Inferior parietal cortex (tissue), 1 donor: Measurements from ENCODE around the gene FAM78A.
A peak's percentile ranks its signal among the peaks of the same experiment; 100 is the strongest.

ENCODE experiments used
- DNase-seq: peaks from one replicate; pipeline ENCODE4 v3.0.0-alpha.2; 2016; ENCODE audit errors: extremely low spot score

Gene FAM78A

GRCh38 chr9:131302244-131303075 is 26.1 kb upstream of the FAM78A start:
- no peak for DNase-seq

- no peak for DNase-seq
Observed at GRCh38 chr9:131300444-131300843, 24.1 kb upstream of the FAM78A start.

- no peak for DNase-seq
Observed at GRCh38 chr9:131299961-131300347, 23.6 kb upstream of the FAM78A start.

GRCh38 chr9:131299346-131299960 is 23.1 kb upstream of the FAM78A start:
- DNase-seq: no peak

- DNase-seq: no peak
Observed at GRCh38 chr9:131298816-131299215, 22.5 kb upstream of the FAM78A start.

GRCh38 chr9:131298341-131298740 is 22.0 kb upstream of the FAM78A start:
- DNase-seq: no peak

- no peak for DNase-seq
Observed at GRCh38 chr9:131297903-131298302, 21.6 kb upstream of the FAM78A start.

GRCh38 chr9:131296906-131297500 is 20.7 kb upstream of the FAM78A start:
- DNase-seq: no peak

- DNase-seq: no peak
Observed at GRCh38 chr9:131296460-131296859, 20.1 kb upstream of the FAM78A start.

GRCh38 chr9:131292937-131293336 is 16.6 kb upstream of the FAM78A start:
- no peak for DNase-seq

GRCh38 chr9:131291795-131292315 is 15.5 kb upstream of the FAM78A start:
- no peak for DNase-seq

GRCh38 chr9:131290767-131291370 is 14.6 kb upstream of the FAM78A start:
- no peak for DNase-seq

- no peak for DNase-seq
Observed at GRCh38 chr9:131290036-131290766, 13.9 kb upstream of the FAM78A start.

GRCh38 chr9:131289301-131290035 is 13.2 kb upstream of the FAM78A start, which contains the start of gene PLPP7:
Gene PLPP7, plus strand, starts transcription at chr9:131289723. Its CDS starts 275 bp downstream, at chr9:131289998.
- DNase-seq: peak; percentile 86

GRCh38 chr9:131288217-131288616 is 11.9 kb upstream of the FAM78A start:
- DNase-seq: no peak

- DNase-seq: no peak
Observed at GRCh38 chr9:131287359-131287758, 11.0 kb upstream of the FAM78A start.

GRCh38 chr9:131284856-131285255 is 8.5 kb upstream of the FAM78A start:
- DNase-seq: no peak

GRCh38 chr9:131282688-131283422 is 6.5 kb upstream of the FAM78A start:
- DNase-seq: no peak

GRCh38 chr9:131282175-131282574 is 5.9 kb upstream of the FAM78A start:
- no peak for DNase-seq
